GM10266 (cell line): ENCODE results near the gene CCDC192.
"Not testable (repeated sequence)": the region's sequence is repeated elsewhere in the genome, so short reads cannot be mapped to it uniquely, and the experiment has no call there.

Source experiments
- DNase-seq: peaks from one replicate; pipeline ENCODE4 v3.0.0; 2012; ENCODE audit errors: extremely low spot score
- TF ChIP-seq, protein P1 (sequence below): IDR thresholded peaks from 2 replicates; pipeline ENCODE4 v1.5.1; 2012; ENCODE audit warnings: mild to moderate bottlenecking, low read depth; ENCODE audit not compliant: control insufficient read depth, insufficient read depth; ENCODE audit errors: missing control alignments

Gene CCDC192

DNA sequence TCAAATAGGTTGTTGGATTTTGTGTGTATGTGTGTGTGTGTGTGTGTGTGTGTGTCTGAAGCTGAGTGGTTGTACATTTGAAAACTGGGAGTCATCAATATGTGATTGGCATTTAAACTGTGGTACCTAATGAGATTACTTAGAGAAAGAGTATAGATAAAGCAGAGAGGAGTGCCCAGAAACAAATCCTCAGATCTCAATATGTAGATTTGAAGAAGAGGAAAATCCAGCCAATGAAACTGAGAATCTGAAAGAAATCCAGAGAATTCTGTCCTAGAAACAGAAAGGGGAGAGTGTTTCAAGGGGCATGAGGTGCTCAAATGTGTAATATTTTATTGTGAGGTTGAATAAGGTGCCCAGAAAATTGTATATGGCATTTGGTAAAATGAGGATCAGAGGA is 66.2 kb downstream of the CCDC192 start:
- no peak for DNase-seq

DNA sequence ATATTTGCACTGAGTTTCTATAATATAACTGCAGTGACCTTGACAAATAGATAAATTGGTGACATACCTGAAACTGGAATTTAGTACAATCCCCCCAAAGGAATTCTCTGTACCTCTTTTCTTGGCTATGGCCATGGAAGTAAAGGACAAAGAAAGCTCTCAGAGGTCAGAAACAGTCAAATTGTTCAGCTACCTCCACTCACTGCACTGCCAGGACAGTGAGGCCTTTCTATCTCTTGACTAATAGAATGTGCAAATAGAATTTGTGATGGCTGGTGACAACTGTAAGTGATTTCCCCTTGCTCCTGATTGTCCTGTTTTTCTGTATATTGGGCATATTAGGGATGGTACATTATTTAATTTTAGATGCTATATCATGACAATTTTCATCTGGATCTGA is 67.1 kb downstream of the CCDC192 start:
- DNase-seq, result no peak

More for the DNA sequence above, 66.2 kb downstream of the CCDC192 start:
- TF ChIP-seq, protein P1, sequence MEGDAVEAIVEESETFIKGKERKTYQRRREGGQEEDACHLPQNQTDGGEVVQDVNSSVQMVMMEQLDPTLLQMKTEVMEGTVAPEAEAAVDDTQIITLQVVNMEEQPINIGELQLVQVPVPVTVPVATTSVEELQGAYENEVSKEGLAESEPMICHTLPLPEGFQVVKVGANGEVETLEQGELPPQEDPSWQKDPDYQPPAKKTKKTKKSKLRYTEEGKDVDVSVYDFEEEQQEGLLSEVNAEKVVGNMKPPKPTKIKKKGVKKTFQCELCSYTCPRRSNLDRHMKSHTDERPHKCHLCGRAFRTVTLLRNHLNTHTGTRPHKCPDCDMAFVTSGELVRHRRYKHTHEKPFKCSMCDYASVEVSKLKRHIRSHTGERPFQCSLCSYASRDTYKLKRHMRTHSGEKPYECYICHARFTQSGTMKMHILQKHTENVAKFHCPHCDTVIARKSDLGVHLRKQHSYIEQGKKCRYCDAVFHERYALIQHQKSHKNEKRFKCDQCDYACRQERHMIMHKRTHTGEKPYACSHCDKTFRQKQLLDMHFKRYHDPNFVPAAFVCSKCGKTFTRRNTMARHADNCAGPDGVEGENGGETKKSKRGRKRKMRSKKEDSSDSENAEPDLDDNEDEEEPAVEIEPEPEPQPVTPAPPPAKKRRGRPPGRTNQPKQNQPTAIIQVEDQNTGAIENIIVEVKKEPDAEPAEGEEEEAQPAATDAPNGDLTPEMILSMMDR, result no peak

GRCh38 chr5:127772531-127772930 is 69.3 kb downstream of the CCDC192 start:
- DNase-seq, result no peak
- TF ChIP-seq, protein P1, result no peak

More for the DNA sequence above, 67.1 kb downstream of the CCDC192 start:
- TF ChIP-seq, protein P1, result no peak

DNA sequence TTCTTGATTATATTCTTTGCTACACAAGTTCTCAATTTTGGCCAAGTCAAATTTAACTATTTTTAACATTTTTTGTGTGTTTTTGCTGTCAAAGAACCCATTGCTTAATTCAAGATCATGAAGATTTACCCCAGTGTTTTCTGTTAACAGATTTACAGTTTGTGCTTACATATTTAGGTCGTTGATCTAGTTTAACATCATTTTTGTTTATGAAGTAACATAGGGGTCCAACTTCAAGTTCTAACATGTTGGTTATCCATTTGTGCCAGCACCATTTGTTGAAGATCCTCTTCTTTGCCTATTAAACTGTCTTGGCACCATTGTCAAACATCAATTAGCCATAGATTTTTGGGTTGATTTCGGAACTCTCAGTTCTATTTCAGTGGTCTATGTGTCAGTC is 71.0 kb downstream of the CCDC192 start:
- no peak for DNase-seq
- TF ChIP-seq, protein P1, result no peak

GRCh38 chr5:127776477-127776876 is 73.3 kb downstream of the CCDC192 start:
- no peak for DNase-seq
- TF ChIP-seq, protein P1, result no peak

GRCh38 chr5:127777957-127778356 is 74.8 kb downstream of the CCDC192 start:
- DNase-seq, result no peak
- TF ChIP-seq, protein P1, result no peak

DNA sequence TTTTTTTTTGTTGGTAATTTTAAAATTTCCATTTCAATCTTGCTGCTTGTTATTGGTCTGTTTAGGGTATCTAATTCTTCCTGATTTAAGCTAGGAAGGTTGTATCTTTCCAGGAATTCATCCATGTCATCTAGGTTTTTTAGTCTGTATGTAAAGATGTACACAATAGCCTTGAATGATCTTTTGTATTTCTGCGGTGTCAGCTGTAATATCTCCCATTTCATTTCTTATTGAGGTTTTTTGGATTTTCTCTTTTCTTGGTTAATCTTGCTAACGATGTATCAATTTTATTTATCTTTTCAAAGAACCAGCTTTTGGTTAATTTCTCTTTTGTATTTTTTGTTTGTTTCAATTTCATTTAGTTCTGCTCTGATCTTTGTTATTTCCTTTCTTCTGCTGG is 79.3 kb downstream of the CCDC192 start:
- DNase-seq, result not testable (repeated sequence)

- TF ChIP-seq, protein P1, result no peak
- no peak for DNase-seq
Observed at GRCh38 chr5:127785098-127785927, 82.1 kb downstream of the CCDC192 start.
